HPDE6-E6E7 (cell line): ENCODE results near the gene XRCC2.

Source experiments
- DNase-seq: peaks from one replicate; pipeline ENCODE4 v3.0.0; 2011; ENCODE audit warnings: missing footprints; ENCODE audit errors: extremely low spot score

Gene XRCC2

GRCh38 chr7:152615031-152615741 lies 60.8 kb downstream of the XRCC2 start:
- DNase-seq = no peak

- DNase-seq = no peak
Observed at GRCh38 chr7:152608656-152609055, 67.3 kb downstream of the XRCC2 start.

GRCh38 chr7:152608208-152608607 lies 67.7 kb downstream of the XRCC2 start:
- DNase-seq = no peak

- DNase-seq = no peak
Observed at GRCh38 chr7:152607007-152607406, 68.9 kb downstream of the XRCC2 start.

GRCh38 chr7:152602962-152603361 lies 73.0 kb downstream of the XRCC2 start:
- DNase-seq = no peak

- DNase-seq = no peak
Observed at GRCh38 chr7:152601305-152601798, 74.6 kb downstream of the XRCC2 start.

GRCh38 chr7:152600266-152600665 lies 75.7 kb downstream of the XRCC2 start:
- DNase-seq = no peak

GRCh38 chr7:152597507-152597906 lies 78.4 kb downstream of the XRCC2 start:
- no peak for DNase-seq

GRCh38 chr7:152596824-152597223 lies 79.1 kb downstream of the XRCC2 start:
- no peak for DNase-seq
